ENCODE data around the gene TSPAN9.

GRCh38 chr12:3247077-3247476 is 169.9 kb downstream of the TSPAN9 start:
- TF ChIP-seq TAF1 (IDR thresholded peaks at IDR 0.05; ENCODE audit: borderline replicate concordance, insufficient read depth, low read length) (no peak), SIN3A (IDR thresholded peaks at IDR 0.05; ENCODE audit: borderline replicate concordance, insufficient read depth, low read length) (no peak), REST (IDR thresholded peaks at IDR 0.05; ENCODE audit: insufficient read depth in 1 of 2, low read depth in 2 of 2, low read length in 2 of 2) (no peak), POLR2AphosphoS5 (IDR thresholded peaks at IDR 0.05; ENCODE audit: low read depth, low read length) (no peak)
